HCT116 (cell line): ENCODE results near the gene PRAME.

ENCODE experiments used
- EZH2 ChIP-seq: fragments of 200-600 bp; sonication (generic); IDR thresholded peaks from 2 replicates; pipeline ENCODE4 v1.6.1; 2017; ENCODE audit warnings: antibody characterized with exemption, mixed run types
- POLR2A ChIP-seq: IDR thresholded peaks from 2 replicates; pipeline ENCODE4 v1.7.0; 2011; ENCODE audit warnings: borderline replicate concordance; ENCODE audit not compliant: insufficient read depth, insufficient read length; ENCODE audit errors: extremely low read depth
- POLR2AphosphoS5 ChIP-seq: IDR thresholded peaks from 2 replicates; pipeline ENCODE4 v1.6.1; 2011; ENCODE audit warnings: mild to moderate bottlenecking, low read depth, low read length, moderate library complexity
- RAD21 ChIP-seq: IDR thresholded peaks from 2 replicates; pipeline ENCODE4 v1.6.1; 2012; ENCODE audit warnings: low read depth, mild to moderate bottlenecking
- SP1 ChIP-seq: IDR thresholded peaks from 2 replicates; pipeline ENCODE4 v1.6.1; 2012; ENCODE audit warnings: low read depth
- YY1 ChIP-seq: IDR thresholded peaks from 2 replicates; pipeline ENCODE4 v1.6.1; 2011; ENCODE audit warnings: low read length, low read depth, moderate library complexity, mild to moderate bottlenecking; ENCODE audit not compliant: insufficient replicate concordance; ENCODE audit errors: extremely low read depth
- TF ChIP-seq, protein P1 (sequence below), 3 experiments: fragments of 200-600 bp in 1 of 3; sonication (generic) in 1 of 3; IDR thresholded peaks in 2 of 3; conservative IDR thresholded peaks in 1 of 3; 2 replicates each; pipeline ENCODE4 v1.5.1; 2012 to 2017; ENCODE audit warnings: low read depth in 2 of 3, low read length in 2 of 3, antibody characterized with exemption in 1 of 3, borderline replicate concordance in 1 of 3, control low read depth in 1 of 3, mild to moderate bottlenecking in 1 of 3, mixed read lengths in 1 of 3, mixed run types in 1 of 3, moderate library complexity in 1 of 3; ENCODE audit not compliant: insufficient read depth in 1 of 3
- TF ChIP-seq, protein P2 (sequence below): IDR thresholded peaks from 2 replicates; pipeline ENCODE4 v1.6.1; 2011; ENCODE audit warnings: mild to moderate bottlenecking, low read length, moderate library complexity; ENCODE audit not compliant: insufficient replicate concordance; ENCODE audit errors: extremely low read depth
- TF ChIP-seq, protein P3 (sequence below): IDR thresholded peaks from 2 replicates; pipeline ENCODE4 v1.6.1; 2012

DNA sequence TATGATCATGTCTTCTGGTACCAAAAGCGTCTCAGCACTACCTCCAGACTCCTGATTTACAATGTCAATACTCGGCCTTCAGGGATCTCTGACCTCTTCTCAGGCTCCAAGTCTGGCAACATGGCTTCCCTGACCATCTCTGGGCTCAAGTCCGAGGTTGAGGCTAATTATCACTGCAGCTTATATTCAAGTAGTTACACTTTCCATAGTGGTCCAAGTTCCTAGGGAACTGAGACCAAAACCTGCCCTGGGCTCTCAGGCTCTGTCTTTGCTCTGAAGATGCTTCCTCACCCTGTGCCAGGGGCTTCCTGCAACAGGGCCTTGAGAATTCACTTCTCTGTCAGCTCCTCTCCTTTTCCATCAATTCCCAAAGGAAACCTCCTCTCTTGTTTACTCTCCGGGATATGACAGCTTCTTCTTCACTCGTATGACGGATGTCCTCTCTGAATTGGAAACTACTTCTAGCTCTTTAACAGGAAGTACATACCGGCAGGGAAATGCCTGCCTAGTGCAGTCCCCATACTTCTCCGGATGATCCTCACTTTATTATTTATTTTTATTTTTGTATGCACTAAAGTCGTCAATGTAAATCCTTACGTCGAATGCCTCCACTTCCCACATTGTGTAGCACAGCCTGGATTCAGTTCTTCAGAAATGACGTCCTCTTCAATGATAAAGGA is 29.6 kb upstream of the PRAME start:
- TF ChIP-seq POLR2AphosphoS5 (no peak), SP1 (no peak), YY1 (no peak), RAD21 (no peak), POLR2A (no peak), EZH2 (no peak)
- TF ChIP-seq, protein P1, sequence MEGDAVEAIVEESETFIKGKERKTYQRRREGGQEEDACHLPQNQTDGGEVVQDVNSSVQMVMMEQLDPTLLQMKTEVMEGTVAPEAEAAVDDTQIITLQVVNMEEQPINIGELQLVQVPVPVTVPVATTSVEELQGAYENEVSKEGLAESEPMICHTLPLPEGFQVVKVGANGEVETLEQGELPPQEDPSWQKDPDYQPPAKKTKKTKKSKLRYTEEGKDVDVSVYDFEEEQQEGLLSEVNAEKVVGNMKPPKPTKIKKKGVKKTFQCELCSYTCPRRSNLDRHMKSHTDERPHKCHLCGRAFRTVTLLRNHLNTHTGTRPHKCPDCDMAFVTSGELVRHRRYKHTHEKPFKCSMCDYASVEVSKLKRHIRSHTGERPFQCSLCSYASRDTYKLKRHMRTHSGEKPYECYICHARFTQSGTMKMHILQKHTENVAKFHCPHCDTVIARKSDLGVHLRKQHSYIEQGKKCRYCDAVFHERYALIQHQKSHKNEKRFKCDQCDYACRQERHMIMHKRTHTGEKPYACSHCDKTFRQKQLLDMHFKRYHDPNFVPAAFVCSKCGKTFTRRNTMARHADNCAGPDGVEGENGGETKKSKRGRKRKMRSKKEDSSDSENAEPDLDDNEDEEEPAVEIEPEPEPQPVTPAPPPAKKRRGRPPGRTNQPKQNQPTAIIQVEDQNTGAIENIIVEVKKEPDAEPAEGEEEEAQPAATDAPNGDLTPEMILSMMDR (IDR thresholded peaks at IDR 0.05 in 2 of 3, conservative IDR thresholded peaks at IDR 0.05 in 1 of 3; ENCODE audit: borderline replicate concordance in 1 of 3, insufficient read depth in 1 of 3, low read depth in 2 of 3, low read length in 2 of 3), result no peak
- TF ChIP-seq, protein P2, sequence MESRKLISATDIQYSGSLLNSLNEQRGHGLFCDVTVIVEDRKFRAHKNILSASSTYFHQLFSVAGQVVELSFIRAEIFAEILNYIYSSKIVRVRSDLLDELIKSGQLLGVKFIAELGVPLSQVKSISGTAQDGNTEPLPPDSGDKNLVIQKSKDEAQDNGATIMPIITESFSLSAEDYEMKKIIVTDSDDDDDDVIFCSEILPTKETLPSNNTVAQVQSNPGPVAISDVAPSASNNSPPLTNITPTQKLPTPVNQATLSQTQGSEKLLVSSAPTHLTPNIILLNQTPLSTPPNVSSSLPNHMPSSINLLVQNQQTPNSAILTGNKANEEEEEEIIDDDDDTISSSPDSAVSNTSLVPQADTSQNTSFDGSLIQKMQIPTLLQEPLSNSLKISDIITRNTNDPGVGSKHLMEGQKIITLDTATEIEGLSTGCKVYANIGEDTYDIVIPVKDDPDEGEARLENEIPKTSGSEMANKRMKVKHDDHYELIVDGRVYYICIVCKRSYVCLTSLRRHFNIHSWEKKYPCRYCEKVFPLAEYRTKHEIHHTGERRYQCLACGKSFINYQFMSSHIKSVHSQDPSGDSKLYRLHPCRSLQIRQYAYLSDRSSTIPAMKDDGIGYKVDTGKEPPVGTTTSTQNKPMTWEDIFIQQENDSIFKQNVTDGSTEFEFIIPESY, result no peak
- TF ChIP-seq, protein P3, sequence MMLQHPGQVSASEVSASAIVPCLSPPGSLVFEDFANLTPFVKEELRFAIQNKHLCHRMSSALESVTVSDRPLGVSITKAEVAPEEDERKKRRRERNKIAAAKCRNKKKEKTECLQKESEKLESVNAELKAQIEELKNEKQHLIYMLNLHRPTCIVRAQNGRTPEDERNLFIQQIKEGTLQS, result no peak
